IMR-90 (cell line): ENCODE data around the gene PDGFRA. TPM values are rescaled to one million over a fixed set of nuclear protein-coding genes. Genes with fewer than 3 reads are reported as not detected.

Experiments used
- ATAC-seq: fragments of 200-7000 bp; cut with Tn5 transposase; 2 replicates; pipeline ENCODE4 v1.9.1; 2020; ENCODE audit warnings: low read depth, mild to moderate bottlenecking, moderate library complexity
- BruUV-seq: library from RNA; stranded (reverse); fragments of 400-500 nt; replicated peaks from 2 replicates; lab custom pipeline; 2021; lab: Mats Ljungman, UMichigan
- CTCF ChIA-PET: fragments of 300-600 bp; formaldehyde crosslinking; extraction: SDS; loops from one replicate; lab custom pipeline; 2021; ENCODE audit warnings: antibody characterized with exemption; lab: Yijun Ruan, JAX
- POLR2A ChIA-PET: fragments of 300-600 bp; sonication (Branson Sonifier 250); formaldehyde crosslinking; loops from one replicate; lab custom pipeline; 2022; ENCODE audit warnings: antibody characterized with exemption; ENCODE audit not compliant: unreplicated experiment; lab: Charles Lee
- DNase-seq: peaks from one replicate; pipeline ENCODE4 v3.0.0; 2013
- H2AFZ ChIP-seq: replicated peaks from 2 replicates; pipeline ENCODE3; 2013; ENCODE audit warnings: low read length, mild to moderate bottlenecking; ENCODE audit not compliant: poor library complexity
- H2AK5ac ChIP-seq: 2 replicates; pipeline ENCODE4 v1.6.1; 2013; ENCODE audit warnings: low read depth, low read length, inconsistent platforms
- H2AK9ac ChIP-seq: replicated peaks from 2 replicates; pipeline ENCODE3; 2013; ENCODE audit warnings: mild to moderate bottlenecking, low read depth, low read length, moderate library complexity; ENCODE audit not compliant: poor library complexity
- H2BK120ac ChIP-seq: 2 replicates; pipeline ENCODE4 v1.6.1; 2013; ENCODE audit warnings: low read depth, low read length, inconsistent platforms
- H2BK15ac ChIP-seq: 3 replicates; pipeline ENCODE4 v1.6.1; 2013; ENCODE audit warnings: low read depth, low read length, inconsistent platforms
- H2BK20ac ChIP-seq: 2 replicates; pipeline ENCODE4 v1.6.1; 2013; ENCODE audit warnings: low read depth, mild to moderate bottlenecking, inconsistent platforms, low read length, moderate library complexity
- H2BK5ac ChIP-seq: 2 replicates; pipeline ENCODE4 v1.6.1; 2013; ENCODE audit warnings: mild to moderate bottlenecking, low read depth, low read length, inconsistent platforms; ENCODE audit not compliant: poor library complexity, severe bottlenecking
- H3K14ac ChIP-seq: replicated peaks from 2 replicates; pipeline ENCODE4 v1.6.1; 2013; ENCODE audit warnings: low read depth, low read length, inconsistent platforms
- H3K18ac ChIP-seq: 2 replicates; pipeline ENCODE4 v1.6.1; 2013; ENCODE audit warnings: low read depth, low read length, control low read depth
- H3K23ac ChIP-seq: 2 replicates; pipeline ENCODE4 v1.6.1; 2013; ENCODE audit warnings: low read depth, low read length, inconsistent platforms
- H3K27ac ChIP-seq: 2 replicates; pipeline ENCODE4 v1.5.1; 2013; ENCODE audit warnings: mild to moderate bottlenecking, control low read depth, low read length; ENCODE audit not compliant: insufficient read depth
- H3K27me3 ChIP-seq: 2 replicates; pipeline ENCODE4 v1.6.1; 2013; ENCODE audit warnings: low read length; ENCODE audit not compliant: control insufficient read depth, insufficient read depth
- H3K36me3 ChIP-seq: 2 replicates; pipeline ENCODE4 v1.6.1; 2013; ENCODE audit warnings: low read length, mixed read lengths; ENCODE audit not compliant: control insufficient read depth, insufficient read depth
- H3K4ac ChIP-seq: 2 replicates; pipeline ENCODE4 v1.6.1; 2013; ENCODE audit warnings: low read depth, low read length, inconsistent platforms
- H3K4me1 ChIP-seq: 2 replicates; pipeline ENCODE4 v1.6.1; 2013; ENCODE audit warnings: low read length, mixed read lengths; ENCODE audit not compliant: control insufficient read depth, insufficient read depth
- H3K4me2 ChIP-seq: 2 replicates; pipeline ENCODE4 v1.6.1; 2013; ENCODE audit warnings: low read depth, mild to moderate bottlenecking, control low read depth, low read length, moderate library complexity
- H3K4me3 ChIP-seq: 2 replicates; pipeline ENCODE4 v1.5.1; 2013; ENCODE audit warnings: low read depth, mild to moderate bottlenecking, control low read depth, low read length, moderate library complexity; ENCODE audit not compliant: insufficient read depth
- H3K56ac ChIP-seq: 2 replicates; pipeline ENCODE4 v1.6.1; 2013; ENCODE audit warnings: low read length, inconsistent platforms; ENCODE audit not compliant: insufficient read depth; ENCODE audit errors: extremely low read depth
- H3K79me1 ChIP-seq, 2 experiments: 2 replicates each; pipeline ENCODE4 v1.6.1; 2013; ENCODE audit warnings: low read length in 2 of 2, inconsistent platforms in 1 of 2, low read depth in 1 of 2
- H3K9ac ChIP-seq: 2 replicates; pipeline ENCODE4 v1.6.1; 2013; ENCODE audit warnings: low read depth, low read length, control low read depth
- H3K9me1 ChIP-seq: 2 replicates; pipeline ENCODE4 v1.6.1; 2013; ENCODE audit warnings: low read length, inconsistent platforms; ENCODE audit not compliant: insufficient read depth
- H3K9me3 ChIP-seq: 2 replicates; pipeline ENCODE4 v1.6.1; 2013; ENCODE audit warnings: low read length; ENCODE audit not compliant: control insufficient read depth, insufficient read depth
- H4K20me1 ChIP-seq: 2 replicates; pipeline ENCODE4 v1.6.1; 2013; ENCODE audit warnings: low read length, inconsistent platforms; ENCODE audit not compliant: insufficient read depth
- H4K5ac ChIP-seq: 2 replicates; pipeline ENCODE4 v1.6.1; 2013; ENCODE audit warnings: mild to moderate bottlenecking, low read depth, low read length, control low read depth
- H4K8ac ChIP-seq, 2 experiments: 2 replicates each; pipeline ENCODE4 v1.6.1; 2013; ENCODE audit warnings: low read depth in 2 of 2, low read length in 2 of 2, control low read depth in 1 of 2, inconsistent platforms in 1 of 2
- H4K91ac ChIP-seq: 2 replicates; pipeline ENCODE4 v1.6.1; 2013; ENCODE audit warnings: low read depth, low read length, inconsistent platforms; ENCODE audit not compliant: insufficient read depth
- BHLHE40 ChIP-seq: fragments of 150-350 bp; IDR thresholded peaks from 2 replicates; pipeline ENCODE4 v1.6.1; 2016; ENCODE audit warnings: mild to moderate bottlenecking, low read depth, low read length
- FOS ChIP-seq: fragments of 150-350 bp; IDR thresholded peaks from 2 replicates; pipeline ENCODE4 v1.6.1; 2016; ENCODE audit warnings: low read depth, low read length
- MAFK ChIP-seq: IDR thresholded peaks from 2 replicates; pipeline ENCODE4 v1.6.1; 2012; ENCODE audit warnings: low read depth, low read length, improper control_type of control experiment
- NFE2L2 ChIP-seq: fragments of 150-350 bp; IDR thresholded peaks from 2 replicates; pipeline ENCODE4 v1.6.1; 2016; ENCODE audit warnings: low read depth, mild to moderate bottlenecking, low read length
- POLR2A ChIP-seq: IDR thresholded peaks from 2 replicates; pipeline ENCODE4 v1.6.1; 2012; ENCODE audit warnings: mild to moderate bottlenecking, low read depth, low read length
- RAD21 ChIP-seq: IDR thresholded peaks from 2 replicates; pipeline ENCODE4 v1.6.1; 2012; ENCODE audit warnings: low read length, improper control_type of control experiment
- RFX5 ChIP-seq: IDR thresholded peaks from 2 replicates; pipeline ENCODE4 v1.8.0; 2012; ENCODE audit warnings: low read depth, mild to moderate bottlenecking, low read length, moderate library complexity
- SMC3 ChIP-seq: fragments of 150-350 bp; IDR thresholded peaks from 2 replicates; pipeline ENCODE4 v1.6.1; 2016; ENCODE audit warnings: low read depth, mild to moderate bottlenecking, antibody characterized with exemption, low read length, moderate library complexity
- WGBS, 2 experiments: methylation state at CpG; one replicate each; pipeline versions ENCODE4 v1.1.5 to v1.1.7; 2013; ENCODE audit warnings: missing lambda C conversion rate in 2 of 2; ENCODE audit not compliant: insufficient read length in 1 of 2; ENCODE audit errors: extremely low coverage in 2 of 2; 5-methylcytosine and 5-hydroxymethylcytosine counted together
- dilution Hi-C: fragments of 300-500 bp; cut with HindIII; formaldehyde crosslinking; loops from one replicate; pipeline ENCODE4 v1.14.3; 2018; ENCODE audit warnings: low sequenced_read_pairs; ENCODE audit not compliant: unreplicated experiment
- in situ Hi-C: fragments of 300-500 bp; cut with MboI; formaldehyde crosslinking; loops from 3 replicates; pipeline ENCODE4 v1.14.3; 2019; ENCODE audit warnings: low sequenced_read_pairs, inconsistent platforms, mixed read lengths
- intact Hi-C: fragments of 100-400 bp; cut with micrococcal nuclease; formaldehyde crosslinking; loops from 2 replicates; pipeline ENCODE4 v1.10.0; 2022
- polyA plus RNA-seq, 3 experiments: library from polyadenylated mRNA; depleted of rRNA; stranded (reverse); fragments of >200 nt; gene quantifications; 2 replicates each; pipeline ENCODE4 v1.2.3, GENCODE V29; 2012; ENCODE audit warnings: low replicate concordance in 1 of 3
- total RNA-seq: library from RNA; depleted of rRNA; stranded (reverse); fragments of >200 nt; gene quantifications from 2 replicates; pipeline ENCODE4 v1.2.3, GENCODE V29; 2012

PDGFRA gene
- total and polyA plus RNA-seq, 2 of the 4 experiments (the other 2 are of a cell fraction), result 60.8 to 168 TPM

- peak overlapping the region; percentile 17; the same call in 1 of the 2 replicates for H3K4me2 ChIP-seq
- peaks cover 24% of the 10 kb centered on the region for H3K9me1 ChIP-seq
- H2BK120ac ChIP-seq, result peak overlapping the region; percentile 78
- peak overlapping the region in 1 of 2 experiments; percentile 85; a peak in 2 of 4 replicates for H4K8ac ChIP-seq
- H3K9me3 ChIP-seq, result no peaks in the 10 kb centered on the region; the same call in 1 of the 2 replicates
- WGBS, 2 experiments, result 0% methylated on average over 1 of the region's 6 CpGs; no CpG with 5 or more reads in 1 of the 2 experiments
- peak overlapping the region; percentile 77; the same call in 1 of the 2 replicates for H4K91ac ChIP-seq
- peak overlapping the region; percentile 85 for H3K4ac ChIP-seq
- peaks cover 70% of the 10 kb centered on the region for H3K36me3 ChIP-seq
- no peak overlapping the region for H4K5ac ChIP-seq
- H2BK15ac ChIP-seq, result peak overlapping the region; percentile 66; the same call in 2 of the 3 replicates
- CTCF ChIA-PET, result no interaction called here
- peak overlapping the region; percentile 78 for H3K27ac ChIP-seq
- TF ChIP-seq POLR2A (no peak), RAD21 (no peak), BHLHE40 (peak; percentile 85), SMC3 (no peak), MAFK (no peak; the same call in 1 of the 2 replicates), FOS (peak; percentile 63), NFE2L2 (peak; percentile 75; the same call in 1 of the 2 replicates), RFX5 (peak; percentile 70; the same call in 1 of the 2 replicates)
- POLR2A ChIA-PET, result no interaction called here
- H3K27me3 ChIP-seq, result no peaks in the 10 kb centered on the region
- in situ Hi-C loops (loop anchor here (25.0 kb wide), 1 partner anchor 1256 kb away; the partner anchor contains the start of gene CLOCK), dilution Hi-C loops (no loop called here), intact Hi-C loops (no loop called here)
- H3K56ac ChIP-seq, result 0 out of 2 replicates have a peak overlapping the region, but pooled peaks have one; percentile 19
- peak overlapping the region; percentile 88 for H3K23ac ChIP-seq
- DNase-seq, result peak; percentile 93
- peak overlapping the region; percentile 82 for H2AK5ac ChIP-seq
- peak overlapping the region; percentile 78; the same call in 1 of the 2 replicates for H3K14ac ChIP-seq
- H2AK9ac ChIP-seq, result no peak overlapping the region
- peaks cover 35% of the 10 kb centered on the region for H4K20me1 ChIP-seq
- peak overlapping the region; percentile 86 for H2BK5ac ChIP-seq
- no peak overlapping the region for H3K4me3 ChIP-seq
- ATAC-seq, result peak; percentile 61
- BruUV-seq, result no TSS peak
- peak overlapping the region; percentile 12; the same call in 1 of the 2 replicates for H2BK20ac ChIP-seq
- no peak overlapping the region for H3K9ac ChIP-seq
- H3K18ac ChIP-seq, result peak overlapping the region; percentile 51; the same call in 1 of the 2 replicates
- H3K4me1 ChIP-seq, result peaks cover 17% of the 10 kb centered on the region
- H3K79me1 ChIP-seq, result peaks cover 7 to 56% of the 10 kb centered on the region in 2 experiments
- peak overlapping the region; percentile 67 for H2AFZ ChIP-seq
Measured at GRCh38 chr4:54281054-54281766, 52.1 kb downstream of the PDGFRA start.
